ENCODE data around the gene HTT.

GRCh38 chr4:3121596-3121995 lies 47.1 kb downstream of the HTT start:
- TF ChIP-seq, protein P1, sequence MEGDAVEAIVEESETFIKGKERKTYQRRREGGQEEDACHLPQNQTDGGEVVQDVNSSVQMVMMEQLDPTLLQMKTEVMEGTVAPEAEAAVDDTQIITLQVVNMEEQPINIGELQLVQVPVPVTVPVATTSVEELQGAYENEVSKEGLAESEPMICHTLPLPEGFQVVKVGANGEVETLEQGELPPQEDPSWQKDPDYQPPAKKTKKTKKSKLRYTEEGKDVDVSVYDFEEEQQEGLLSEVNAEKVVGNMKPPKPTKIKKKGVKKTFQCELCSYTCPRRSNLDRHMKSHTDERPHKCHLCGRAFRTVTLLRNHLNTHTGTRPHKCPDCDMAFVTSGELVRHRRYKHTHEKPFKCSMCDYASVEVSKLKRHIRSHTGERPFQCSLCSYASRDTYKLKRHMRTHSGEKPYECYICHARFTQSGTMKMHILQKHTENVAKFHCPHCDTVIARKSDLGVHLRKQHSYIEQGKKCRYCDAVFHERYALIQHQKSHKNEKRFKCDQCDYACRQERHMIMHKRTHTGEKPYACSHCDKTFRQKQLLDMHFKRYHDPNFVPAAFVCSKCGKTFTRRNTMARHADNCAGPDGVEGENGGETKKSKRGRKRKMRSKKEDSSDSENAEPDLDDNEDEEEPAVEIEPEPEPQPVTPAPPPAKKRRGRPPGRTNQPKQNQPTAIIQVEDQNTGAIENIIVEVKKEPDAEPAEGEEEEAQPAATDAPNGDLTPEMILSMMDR (IDR thresholded peaks at IDR 0.05): no peak
- no peak for TF ChIP-seq POLR2A (IDR thresholded peaks at IDR 0.05)

Data from esophagus squamous epithelium (tissue), 4 donors.